Measurements from ENCODE around the gene AOC1.

The AOC1 gene

GRCh38 chr7:150910996-150911422 is 58.7 kb downstream of the AOC1 start:
- no peak overlapping the region for H3K4me3 ChIP-seq (replicated peaks in 1 of 2; ENCODE audit: low read depth in 2 of 2, low read length in 2 of 2)
- TF ChIP-seq CTCF (IDR thresholded peaks at IDR 0.05; ENCODE audit: low read depth, low read length): no peak
- no peak for DNase-seq (ENCODE audit: low read depth in 2 of 2)

Measured in cardiac fibroblast (primary cell).